ENCODE results near the gene TCEA2. TPM values are rescaled to one million over a fixed set of nuclear protein-coding genes. Genes with fewer than 3 reads are reported as not detected.

The TCEA2 gene
- total RNA-seq, 1 donor from 2014 or later = 123 TPM

GRCh38 chr20:64064145-64064698 is 1.2 kb downstream of the TCEA2 start:
- Mint-ChIP-seq H3K27ac (ENCODE audit: unreplicated experiment) (no peak overlapping the region), H3K9me3 (ENCODE audit: unreplicated experiment) (no peaks in the 10 kb centered on the region), H3K4me3 (ENCODE audit: unreplicated experiment) (peak overlapping the region; percentile 96), H3K4me1 (ENCODE audit: unreplicated experiment) (peaks cover 23% of the 10 kb centered on the region), H3K27me3 (ENCODE audit: unreplicated experiment) (peaks cover 16% of the 10 kb centered on the region), H3K36me3 (ENCODE audit: low read depth, unreplicated experiment) (peaks cover 5% of the 10 kb centered on the region)
- TF ChIP-seq CTCF (IDR thresholded peaks at IDR 0.05; ENCODE audit: unreplicated experiment) = no peak
- no peak for DNase-seq (ENCODE audit: low spot score)

- Mint-ChIP-seq H3K36me3 (ENCODE audit: low read depth, unreplicated experiment) (peaks cover 5% of the 10 kb centered on the region), H3K4me3 (ENCODE audit: unreplicated experiment) (peak overlapping the region; percentile 42), H3K27ac (ENCODE audit: unreplicated experiment) (no peak overlapping the region), H3K27me3 (ENCODE audit: unreplicated experiment) (peaks cover 16% of the 10 kb centered on the region), H3K4me1 (ENCODE audit: unreplicated experiment) (peaks cover 23% of the 10 kb centered on the region), H3K9me3 (ENCODE audit: unreplicated experiment) (no peaks in the 10 kb centered on the region)
- DNase-seq (ENCODE audit: low spot score) = no peak
- no peak for TF ChIP-seq CTCF (IDR thresholded peaks at IDR 0.05; ENCODE audit: unreplicated experiment)
Measured at GRCh38 chr20:64065062-64065973, 2.3 kb downstream of the TCEA2 start.

GRCh38 chr20:64065974-64066343 is 3.0 kb downstream of the TCEA2 start:
- no peak for TF ChIP-seq CTCF (IDR thresholded peaks at IDR 0.05; ENCODE audit: unreplicated experiment)
- Mint-ChIP-seq H3K4me1 (ENCODE audit: unreplicated experiment) (peaks cover 23% of the 10 kb centered on the region), H3K27me3 (ENCODE audit: unreplicated experiment) (peaks cover 16% of the 10 kb centered on the region), H3K9me3 (ENCODE audit: unreplicated experiment) (no peaks in the 10 kb centered on the region), H3K27ac (ENCODE audit: unreplicated experiment) (no peak overlapping the region), H3K4me3 (ENCODE audit: unreplicated experiment) (peak overlapping the region; percentile 42), H3K36me3 (ENCODE audit: low read depth, unreplicated experiment) (peaks cover 5% of the 10 kb centered on the region)
- no peak for DNase-seq (ENCODE audit: low spot score)

- Mint-ChIP-seq H3K9me3 (ENCODE audit: unreplicated experiment) (no peaks in the 10 kb centered on the region), H3K36me3 (ENCODE audit: low read depth, unreplicated experiment) (peaks cover 5% of the 10 kb centered on the region), H3K27ac (ENCODE audit: unreplicated experiment) (no peak overlapping the region)
Measured at GRCh38 chr20:64067005-64067632, 4.1 kb downstream of the TCEA2 start.

More at GRCh38 chr20:64067005-64067632, 4.1 kb downstream of the TCEA2 start:
- DNase-seq (ENCODE audit: low spot score) = no peak
- TF ChIP-seq CTCF (IDR thresholded peaks at IDR 0.05; ENCODE audit: unreplicated experiment) = no peak
- Mint-ChIP-seq H3K4me1 (ENCODE audit: unreplicated experiment) (peaks cover 20% of the 10 kb centered on the region), H3K4me3 (ENCODE audit: unreplicated experiment) (no peak overlapping the region), H3K27me3 (ENCODE audit: unreplicated experiment) (peaks cover 12% of the 10 kb centered on the region)
